TTC549 (cell line): ENCODE results near the gene ZSCAN10.
"Not testable (repeated sequence)": the region's sequence is repeated elsewhere in the genome, so short reads cannot be mapped to it uniquely, and the experiment has no call there.

ENCODE experiments used
- FAIRE-seq: peaks from 2 replicates; lab custom pipeline; 2012; peaks lifted over from hg19 to GRCh38; lab: Jason Lieb, UNC

Gene ZSCAN10

GRCh38 chr16:3062553-3062952 lies 36.5 kb downstream of the ZSCAN10 start:
- FAIRE-seq, result no peak

DNA sequence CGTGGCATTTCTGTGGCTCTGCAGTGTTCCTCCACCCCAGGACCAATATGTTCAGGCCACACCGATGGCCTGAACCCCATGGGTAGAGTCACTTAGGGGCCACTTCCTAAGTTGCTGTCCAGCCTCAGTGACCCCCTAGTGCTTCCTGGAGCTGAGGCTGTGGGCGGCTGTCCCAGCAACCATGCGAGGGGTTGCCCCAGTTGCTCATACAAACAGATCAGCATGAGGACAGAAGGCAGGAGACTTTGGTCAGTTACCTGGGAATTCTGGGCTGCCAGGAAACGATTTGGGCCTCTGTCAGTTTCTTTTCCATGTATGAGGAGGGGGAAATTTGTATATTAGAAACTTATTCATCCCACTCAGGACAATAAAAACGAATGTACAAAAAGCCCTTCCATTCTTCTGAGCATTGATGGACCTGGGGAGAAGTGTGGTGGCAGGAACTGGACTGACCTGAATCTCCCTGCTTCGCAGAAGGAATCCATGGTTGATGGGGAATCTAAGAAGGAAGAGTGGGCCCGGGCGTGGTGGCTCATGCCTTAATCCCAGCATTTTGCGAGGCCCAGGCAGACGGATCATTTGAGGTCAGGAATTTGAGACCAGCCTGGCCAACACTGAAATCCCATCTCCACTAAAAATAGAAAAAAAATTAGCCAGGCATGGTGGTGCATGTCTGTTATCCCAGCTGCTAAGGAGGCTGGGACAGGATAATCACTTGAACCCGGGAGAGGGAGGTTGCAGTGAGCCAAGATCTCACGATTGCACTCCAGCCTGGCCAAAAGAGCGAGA lies 38.6 kb downstream of the ZSCAN10 start:
- FAIRE-seq, result no peak

- no peak for FAIRE-seq
Observed at GRCh38 chr16:3059723-3060242, 39.3 kb downstream of the ZSCAN10 start.

DNA sequence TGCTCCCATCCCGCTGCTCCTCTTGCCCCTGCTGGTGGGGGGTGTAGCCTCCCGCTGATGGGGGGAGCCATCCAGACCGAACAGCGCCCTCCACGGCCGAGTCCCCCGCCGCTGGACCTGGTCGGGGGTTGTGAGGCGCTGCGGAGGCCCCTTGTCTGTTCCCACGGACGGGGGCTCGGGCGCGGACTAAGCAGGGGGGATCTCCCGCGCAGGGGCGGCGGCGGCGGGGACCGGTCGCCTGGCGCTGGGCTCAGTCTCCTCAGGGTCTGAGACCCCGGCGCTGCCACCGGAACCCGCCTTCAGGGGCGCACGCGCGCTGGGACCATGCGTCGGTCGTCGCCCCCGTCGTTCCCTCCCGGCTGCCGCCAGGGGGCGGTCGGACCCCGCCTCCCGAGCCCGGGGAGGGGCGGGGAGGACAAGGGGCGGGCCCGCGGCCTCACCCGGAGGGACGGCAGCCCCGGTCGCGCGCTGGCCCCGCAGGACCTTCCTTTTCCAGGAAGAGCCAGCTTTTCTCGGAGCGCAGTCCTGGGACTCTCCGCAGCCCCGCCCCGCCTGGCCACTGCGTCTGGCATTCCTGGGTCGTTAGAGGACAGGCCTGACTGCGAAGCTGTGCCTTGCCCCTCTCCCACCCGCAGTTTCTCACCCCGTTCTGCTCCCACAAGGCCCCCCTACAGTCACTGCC lies 39.9 kb downstream of the ZSCAN10 start:
- no peak for FAIRE-seq

- no peak for FAIRE-seq
Observed at GRCh38 chr16:3058139-3059030, 40.7 kb downstream of the ZSCAN10 start.

- no peak for FAIRE-seq
Observed at GRCh38 chr16:3057181-3058138, 41.6 kb downstream of the ZSCAN10 start.

DNA sequence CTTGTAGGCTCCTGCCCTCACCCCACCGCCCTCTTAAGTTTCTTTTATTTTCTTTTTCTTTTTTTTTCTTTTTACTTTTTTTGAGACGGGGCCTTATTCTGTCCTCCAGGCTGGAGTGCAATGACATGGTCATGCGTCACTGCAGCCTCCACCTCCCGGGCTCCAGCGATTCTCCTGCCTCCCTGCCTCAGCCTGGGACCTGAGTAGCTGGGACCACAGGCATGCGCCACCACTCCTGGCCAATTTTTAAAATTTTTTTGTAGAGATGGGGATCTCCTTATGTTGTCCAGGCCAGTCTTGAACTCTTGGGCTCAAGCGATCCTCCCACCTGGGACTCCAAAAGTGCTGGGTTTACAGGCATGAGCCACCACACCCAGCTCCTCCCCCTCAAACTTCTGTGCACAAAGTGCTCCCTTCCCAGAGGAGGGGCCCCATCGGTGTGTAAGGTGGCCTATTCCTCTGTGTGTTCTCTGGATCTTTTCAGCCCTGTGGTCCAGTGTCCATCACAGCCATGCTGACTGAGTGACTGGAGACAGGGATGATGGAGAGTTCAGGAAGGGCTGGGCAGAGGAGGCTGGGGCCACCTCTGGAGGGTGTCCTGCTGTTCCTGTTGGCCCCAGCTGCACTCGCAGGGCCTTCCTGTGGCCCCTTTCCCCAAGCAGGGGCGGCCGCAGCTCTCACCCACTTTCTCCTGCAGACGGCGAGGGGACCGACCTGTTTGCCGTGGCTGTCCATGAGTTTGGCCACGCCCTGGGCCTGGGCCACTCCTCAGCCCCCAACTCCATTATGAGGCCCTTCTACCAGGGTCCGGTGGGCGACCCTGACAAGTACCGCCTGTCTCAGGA lies 42.5 kb downstream of the ZSCAN10 start:
- FAIRE-seq, result no peak

- not testable (repeated sequence) for FAIRE-seq
Observed at GRCh38 chr16:3055734-3056115, 43.4 kb downstream of the ZSCAN10 start.

- no peak for FAIRE-seq
Observed at GRCh38 chr16:3054965-3055733, 43.9 kb downstream of the ZSCAN10 start.

DNA sequence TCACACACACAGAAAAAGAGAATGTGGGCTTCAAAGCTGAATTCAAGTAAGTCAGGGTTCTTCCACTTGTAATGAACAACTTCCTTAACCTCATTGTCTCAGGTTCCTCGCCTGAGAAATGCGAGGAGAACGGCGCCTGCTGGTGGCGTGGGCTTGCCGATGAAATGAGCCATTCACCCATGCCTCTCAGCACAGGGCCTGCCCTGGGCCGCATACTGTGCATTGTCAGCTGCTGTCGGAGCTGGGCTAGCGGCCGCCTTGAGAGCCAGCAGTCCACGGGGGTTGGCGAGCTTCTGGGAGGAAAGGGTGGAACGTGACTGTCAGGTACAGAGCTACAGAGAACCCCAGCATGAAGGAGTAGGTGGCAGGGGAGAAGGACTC lies 45.8 kb downstream of the ZSCAN10 start:
- not testable (repeated sequence) for FAIRE-seq

GRCh38 chr16:3052571-3053329 lies 46.3 kb downstream of the ZSCAN10 start:
- not testable (repeated sequence) for FAIRE-seq

DNA sequence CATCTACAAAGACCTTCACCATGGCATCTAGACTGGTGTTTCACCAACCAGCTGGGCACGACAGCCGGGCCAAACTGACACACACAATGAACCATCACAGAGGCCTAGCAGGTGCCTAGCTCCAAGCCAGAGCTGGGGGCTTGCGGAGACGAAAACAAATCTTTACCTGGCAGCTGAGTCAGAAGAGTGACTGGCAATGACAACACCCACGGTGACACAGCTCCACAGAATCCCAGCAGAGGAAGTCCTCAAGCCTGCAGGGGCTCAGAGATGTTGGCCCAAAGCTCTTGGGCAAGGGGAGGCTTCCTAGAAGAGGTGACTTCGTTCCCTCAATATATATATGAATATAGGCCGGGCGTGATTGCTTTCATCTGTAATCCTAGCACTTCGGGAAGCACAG lies 47.6 kb downstream of the ZSCAN10 start:
- FAIRE-seq, result no peak

DNA sequence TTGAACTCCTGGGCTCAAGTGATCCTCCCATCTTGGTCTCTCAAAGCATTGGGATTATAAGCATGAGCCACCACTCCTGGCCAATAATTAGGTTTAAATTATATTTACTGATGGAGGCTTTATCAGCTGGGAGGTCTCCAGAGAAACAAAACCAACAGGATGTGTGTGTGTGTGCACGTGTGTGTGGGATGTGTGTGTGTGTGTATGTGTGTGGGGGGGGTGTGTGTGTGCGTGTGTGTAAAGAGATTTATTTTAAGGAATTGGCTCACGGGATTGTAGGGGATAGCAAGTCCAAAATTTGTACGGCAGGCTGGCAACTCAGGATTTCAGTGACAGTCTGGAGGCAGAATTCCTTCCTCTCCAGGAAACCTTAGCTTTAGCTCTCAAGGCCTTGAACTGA lies 48.1 kb downstream of the ZSCAN10 start:
- no peak for FAIRE-seq

- FAIRE-seq, result no peak
Observed at GRCh38 chr16:3050487-3050886, 48.6 kb downstream of the ZSCAN10 start.

- no peak for FAIRE-seq
Observed at GRCh38 chr16:3049921-3050481, 49.1 kb downstream of the ZSCAN10 start.

DNA sequence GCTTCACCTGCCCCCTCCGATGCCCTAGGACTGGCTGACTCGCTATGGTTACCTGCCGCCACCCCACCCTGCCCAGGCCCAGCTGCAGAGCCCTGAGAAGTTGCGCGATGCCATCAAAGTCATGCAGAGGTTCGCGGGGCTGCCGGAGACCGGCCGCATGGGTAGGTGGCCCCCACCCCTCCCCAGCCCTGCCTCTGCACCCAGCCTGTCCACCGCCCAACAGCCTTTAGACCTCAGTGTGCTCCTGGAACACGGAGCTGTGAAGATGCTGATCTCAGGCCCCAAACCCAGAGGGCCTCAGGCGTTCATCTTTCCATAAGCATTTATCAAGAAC lies 51.7 kb downstream of the ZSCAN10 start:
- no peak for FAIRE-seq

GRCh38 chr16:3046641-3047386 lies 52.3 kb downstream of the ZSCAN10 start:
- no peak for FAIRE-seq
